Right lobe of liver (tissue), 4 donors: ENCODE measurements around the gene LRRC37B.

Experiments used
- CTCF ChIP-seq, 4 donors: fragments of 200-600 bp in 3 of 4; fragments of 450-650 bp in 1 of 4; IDR thresholded peaks; one replicate each; pipeline versions ENCODE4 v1.5.1 to v1.8.0; 2016 to 2022; ENCODE audit warnings: antibody characterized with exemption in 4 of 4, mild to moderate bottlenecking in 2 of 4
- POLR2A ChIP-seq: fragments of 450-650 bp; IDR thresholded peaks from one replicate; pipeline ENCODE4 v1.6.1; 2017; ENCODE audit warnings: antibody characterized with exemption, mild to moderate bottlenecking
- donor health status: DM: no; HTN: no; CAD: no.
- donor health status: DM: no; HTN: no; CAD: no.
- donor health status: DM: no; HTN: yes; CAD: no.

GRCh38 chr17:32102646-32103186 lies 95.5 kb downstream of the LRRC37B start:
- TF ChIP-seq CTCF (IDR thresholded peaks at IDR 0.05), result no peak
- no peak for TF ChIP-seq POLR2A
